ENCODE data around the gene SPDYA.
A peak's percentile ranks its signal among the peaks of the same experiment; 100 is the strongest.
"Not testable (repeated sequence)": the region's sequence is repeated elsewhere in the genome, so short reads cannot be mapped to it uniquely, and the experiment has no call there.

Gene SPDYA

DNA sequence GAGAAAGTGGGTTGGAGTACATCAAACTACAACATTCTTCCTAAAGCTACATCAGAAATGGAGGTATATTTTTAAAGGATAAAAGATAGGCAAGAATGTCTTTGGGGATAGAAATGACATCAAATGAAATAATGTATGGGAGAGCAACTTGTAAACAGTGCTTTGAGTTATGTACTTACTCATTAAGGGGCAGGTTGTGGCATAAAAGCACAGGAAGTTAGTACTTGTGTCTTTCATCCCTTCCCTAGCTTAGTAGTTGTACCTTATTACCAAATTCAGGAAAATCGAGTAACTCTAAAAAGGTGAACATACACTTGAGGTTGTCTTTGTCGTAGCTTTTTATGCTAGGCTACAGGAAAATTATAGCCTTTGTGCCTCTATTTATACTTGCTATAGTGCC lies 30.1 kb upstream of the SPDYA start:
- Histone ChIP-seq H3K27ac (ENCODE audit: low read depth, low read length) (no peak overlapping the region), H3K4me3 (ENCODE audit: low read depth, low read length) (no peak overlapping the region), H3K4me1 (ENCODE audit: control insufficient read depth, insufficient read depth, low read length) (no peaks in the 10 kb centered on the region), H3K9me3 (ENCODE audit: control insufficient read depth, insufficient read depth, low read length) (no peaks in the 10 kb centered on the region), H3K9ac (ENCODE audit: low read depth, low read length) (no peak overlapping the region), H3K36me3 (ENCODE audit: control insufficient read depth, insufficient read depth, low read length) (peaks cover 88% of the 10 kb centered on the region), H3K27me3 (ENCODE audit: control insufficient read depth, insufficient read depth, low read length) (no peaks in the 10 kb centered on the region)

DNA sequence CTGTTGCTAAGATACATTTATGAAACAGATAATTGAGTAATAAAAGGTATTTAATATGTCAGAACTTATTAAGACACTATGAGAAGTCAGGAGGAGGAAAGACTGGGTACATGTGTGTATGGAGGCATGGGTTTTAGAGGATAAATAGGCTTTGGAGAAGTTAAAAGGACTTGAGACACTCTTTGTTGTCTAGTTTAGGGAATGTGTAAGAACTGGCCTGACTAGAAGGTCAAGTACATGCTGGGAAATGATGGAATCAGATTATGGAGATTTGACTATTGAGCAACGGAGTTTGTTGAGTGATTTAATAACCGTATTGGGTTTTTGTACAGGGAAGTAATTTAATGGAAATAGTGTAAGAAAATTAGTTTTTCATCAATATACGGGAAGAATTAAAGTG lies 28.2 kb upstream of the SPDYA start:
- Histone ChIP-seq H3K4me3 (ENCODE audit: low read depth, low read length) (no peak overlapping the region), H3K27me3 (ENCODE audit: control insufficient read depth, insufficient read depth, low read length) (no peaks in the 10 kb centered on the region), H3K9me3 (ENCODE audit: control insufficient read depth, insufficient read depth, low read length) (no peaks in the 10 kb centered on the region), H3K36me3 (ENCODE audit: control insufficient read depth, insufficient read depth, low read length) (peaks cover 93% of the 10 kb centered on the region), H3K4me1 (ENCODE audit: control insufficient read depth, insufficient read depth, low read length) (no peaks in the 10 kb centered on the region), H3K9ac (ENCODE audit: low read depth, low read length) (no peak overlapping the region), H3K27ac (ENCODE audit: low read depth, low read length) (no peak overlapping the region)

DNA sequence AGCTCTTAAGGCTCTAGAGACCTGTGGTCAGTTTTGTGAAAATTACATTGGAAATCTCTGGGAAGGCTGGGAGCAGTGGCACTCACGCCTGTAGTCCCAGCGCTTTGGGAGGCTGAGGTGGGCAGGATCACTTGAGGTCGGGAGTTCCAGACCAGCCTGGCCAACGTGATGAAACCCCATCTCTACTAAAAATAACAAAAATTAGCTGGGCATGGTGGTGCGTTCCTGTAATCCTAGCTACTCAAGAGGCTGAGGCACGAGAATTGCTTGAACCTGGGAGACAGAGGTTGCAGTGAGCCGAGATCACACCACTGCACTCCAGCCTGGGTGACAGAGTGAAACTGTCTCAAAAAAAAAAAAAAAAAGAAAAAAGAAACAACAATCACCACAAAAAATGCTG lies 26.1 kb upstream of the SPDYA start:
- H3K9me3 ChIP-seq (ENCODE audit: control insufficient read depth, insufficient read depth, low read length); H3K4me3 ChIP-seq (ENCODE audit: low read depth, low read length); H3K27ac ChIP-seq (ENCODE audit: low read depth, low read length); H3K9ac ChIP-seq (ENCODE audit: low read depth, low read length); H3K27me3 ChIP-seq (ENCODE audit: control insufficient read depth, insufficient read depth, low read length); H3K4me1 ChIP-seq (ENCODE audit: control insufficient read depth, insufficient read depth, low read length): not testable (repeated sequence)
- peaks cover 91% of the 10 kb centered on the region for H3K36me3 ChIP-seq (ENCODE audit: control insufficient read depth, insufficient read depth, low read length)

DNA sequence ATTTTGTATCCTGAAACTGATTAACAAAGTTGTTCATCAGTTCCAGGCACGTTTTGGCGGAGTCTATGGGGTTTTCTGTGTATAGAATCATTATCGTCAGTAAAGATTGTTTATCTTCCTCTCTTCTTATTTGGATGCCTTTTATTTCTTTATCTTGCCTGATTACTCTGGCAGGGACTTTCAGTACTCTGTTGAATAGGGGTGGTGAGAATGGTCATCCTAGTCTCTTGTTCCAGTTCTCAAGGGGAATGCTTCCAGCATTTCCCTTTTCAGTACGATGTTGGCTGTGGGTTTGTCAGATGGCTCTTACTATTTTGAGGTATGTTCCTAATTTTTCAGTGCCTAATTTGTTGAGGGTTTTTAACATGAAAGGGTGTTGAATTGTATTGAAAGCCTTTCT lies 14.0 kb upstream of the SPDYA start:
- Histone ChIP-seq H3K4me1 (ENCODE audit: control insufficient read depth, insufficient read depth, low read length) (no peaks in the 10 kb centered on the region), H3K9ac (ENCODE audit: low read depth, low read length) (no peak overlapping the region), H3K4me3 (ENCODE audit: low read depth, low read length) (no peak overlapping the region), H3K27me3 (ENCODE audit: control insufficient read depth, insufficient read depth, low read length) (no peaks in the 10 kb centered on the region), H3K9me3 (ENCODE audit: control insufficient read depth, insufficient read depth, low read length) (no peaks in the 10 kb centered on the region), H3K27ac (ENCODE audit: low read depth, low read length) (no peak overlapping the region), H3K36me3 (ENCODE audit: control insufficient read depth, insufficient read depth, low read length) (peaks cover 74% of the 10 kb centered on the region)

DNA sequence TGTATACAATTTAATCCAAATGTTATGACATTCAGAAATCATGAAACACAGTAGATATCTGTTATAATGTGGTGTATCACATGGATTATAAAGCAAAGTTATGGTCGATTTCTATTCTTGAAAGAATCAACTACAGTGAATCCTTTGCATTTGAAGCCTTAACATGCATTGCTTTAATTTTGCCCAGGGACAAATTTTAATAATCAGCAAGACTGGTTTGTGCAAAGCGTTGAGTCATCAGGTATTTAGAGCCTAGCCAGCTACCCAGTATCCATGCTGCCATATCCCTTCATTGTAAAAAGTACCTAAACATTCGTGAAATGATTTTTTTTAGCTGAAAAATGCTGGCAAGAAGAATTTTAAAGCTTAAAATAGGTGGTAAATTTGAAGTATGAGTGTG lies 8.9 kb upstream of the SPDYA start:
- Histone ChIP-seq H3K4me1 (ENCODE audit: control insufficient read depth, insufficient read depth, low read length) (no peaks in the 10 kb centered on the region), H3K27ac (ENCODE audit: low read depth, low read length) (no peak overlapping the region), H3K27me3 (ENCODE audit: control insufficient read depth, insufficient read depth, low read length) (no peaks in the 10 kb centered on the region), H3K9ac (ENCODE audit: low read depth, low read length) (no peak overlapping the region), H3K36me3 (ENCODE audit: control insufficient read depth, insufficient read depth, low read length) (peaks cover 60% of the 10 kb centered on the region), H3K9me3 (ENCODE audit: control insufficient read depth, insufficient read depth, low read length) (no peaks in the 10 kb centered on the region), H3K4me3 (ENCODE audit: low read depth, low read length) (no peak overlapping the region)

DNA sequence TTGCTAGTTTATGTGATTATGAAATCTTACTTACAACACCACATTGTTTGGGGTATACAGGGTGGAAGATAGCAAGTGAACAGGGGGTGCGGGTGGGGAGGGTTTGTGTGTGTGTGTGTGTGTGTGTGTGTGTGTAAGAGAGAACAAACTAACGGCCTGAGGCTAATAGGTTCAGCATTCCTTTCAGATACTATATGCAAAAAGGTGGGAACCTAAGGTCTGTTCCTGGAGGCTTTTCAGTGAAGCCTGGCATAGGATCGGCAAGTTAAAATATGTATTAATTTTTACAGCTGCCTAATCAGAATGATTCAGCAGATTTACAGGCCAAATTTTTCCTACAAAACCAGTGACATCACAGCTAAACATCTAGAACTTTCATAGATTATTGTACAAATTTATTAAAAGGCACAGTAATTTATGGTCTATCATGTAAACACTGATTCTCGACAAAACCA lies 7.6 kb upstream of the SPDYA start:
- Histone ChIP-seq H3K4me1 (ENCODE audit: control insufficient read depth, insufficient read depth, low read length) (no peaks in the 10 kb centered on the region), H3K9ac (ENCODE audit: low read depth, low read length) (no peak overlapping the region), H3K27ac (ENCODE audit: low read depth, low read length) (no peak overlapping the region), H3K36me3 (ENCODE audit: control insufficient read depth, insufficient read depth, low read length) (peaks cover 52% of the 10 kb centered on the region), H3K9me3 (ENCODE audit: control insufficient read depth, insufficient read depth, low read length) (no peaks in the 10 kb centered on the region), H3K4me3 (ENCODE audit: low read depth, low read length) (no peak overlapping the region), H3K27me3 (ENCODE audit: control insufficient read depth, insufficient read depth, low read length) (no peaks in the 10 kb centered on the region)

DNA sequence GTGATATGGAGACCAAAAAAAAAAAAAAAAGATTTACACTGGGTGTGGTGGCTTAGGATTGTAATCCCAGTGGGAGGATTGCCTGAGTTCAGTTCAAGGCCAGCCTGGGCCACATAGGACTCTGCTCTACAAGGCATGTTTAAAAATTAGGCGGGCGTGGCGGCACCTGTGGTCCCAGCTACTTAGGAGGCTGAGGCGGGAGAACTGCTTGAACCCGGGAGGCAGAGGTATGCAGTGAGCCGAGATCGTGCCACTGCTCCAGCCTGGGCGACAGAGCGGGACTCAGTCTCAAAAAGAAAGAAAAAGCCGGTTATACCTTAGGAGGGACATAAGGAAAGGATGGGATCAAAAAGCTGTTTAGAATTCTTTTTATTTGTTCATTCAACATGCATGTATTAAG lies 707 bp upstream of the SPDYA start:
- no peak overlapping the region for H3K9ac ChIP-seq (ENCODE audit: low read depth, low read length)
- no peaks in the 10 kb centered on the region for H3K9me3 ChIP-seq (ENCODE audit: control insufficient read depth, insufficient read depth, low read length)
- no peaks in the 10 kb centered on the region for H3K4me1 ChIP-seq (ENCODE audit: control insufficient read depth, insufficient read depth, low read length)
- no peaks in the 10 kb centered on the region for H3K36me3 ChIP-seq (ENCODE audit: control insufficient read depth, insufficient read depth, low read length)
- peak overlapping the region; percentile 49 for H3K4me3 ChIP-seq (ENCODE audit: low read depth, low read length)
- H3K27ac ChIP-seq (ENCODE audit: low read depth, low read length) = no peak overlapping the region
- H3K27me3 ChIP-seq (ENCODE audit: control insufficient read depth, insufficient read depth, low read length) = peaks cover 27% of the 10 kb centered on the region

DNA sequence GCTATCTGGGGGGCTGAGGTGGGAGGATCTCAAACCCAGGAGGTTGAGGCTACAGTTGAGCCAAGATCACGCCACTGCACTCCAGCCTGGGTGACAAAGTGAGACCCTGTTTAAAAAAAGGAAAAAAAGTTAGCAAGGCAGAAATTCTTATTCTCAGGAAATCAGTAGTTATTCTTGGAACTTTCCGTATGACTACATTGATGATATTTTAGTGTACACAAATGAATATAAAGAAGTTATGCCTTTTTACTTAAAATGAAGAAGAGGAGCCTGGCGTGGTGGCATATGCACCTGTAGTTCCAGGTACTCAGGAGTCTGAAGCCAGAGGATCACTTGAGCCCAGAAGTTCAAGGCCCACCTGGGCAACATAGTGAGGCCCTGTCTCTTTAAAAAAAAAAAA lies 7.4 kb downstream of the SPDYA start:
- Histone ChIP-seq H3K4me3 (ENCODE audit: low read depth, low read length) (no peak overlapping the region), H3K27ac (ENCODE audit: low read depth, low read length) (no peak overlapping the region), H3K4me1 (ENCODE audit: control insufficient read depth, insufficient read depth, low read length) (no peaks in the 10 kb centered on the region), H3K9me3 (ENCODE audit: control insufficient read depth, insufficient read depth, low read length) (no peaks in the 10 kb centered on the region), H3K36me3 (ENCODE audit: control insufficient read depth, insufficient read depth, low read length) (no peaks in the 10 kb centered on the region), H3K9ac (ENCODE audit: low read depth, low read length) (no peak overlapping the region), H3K27me3 (ENCODE audit: control insufficient read depth, insufficient read depth, low read length) (no peaks in the 10 kb centered on the region)

DNA sequence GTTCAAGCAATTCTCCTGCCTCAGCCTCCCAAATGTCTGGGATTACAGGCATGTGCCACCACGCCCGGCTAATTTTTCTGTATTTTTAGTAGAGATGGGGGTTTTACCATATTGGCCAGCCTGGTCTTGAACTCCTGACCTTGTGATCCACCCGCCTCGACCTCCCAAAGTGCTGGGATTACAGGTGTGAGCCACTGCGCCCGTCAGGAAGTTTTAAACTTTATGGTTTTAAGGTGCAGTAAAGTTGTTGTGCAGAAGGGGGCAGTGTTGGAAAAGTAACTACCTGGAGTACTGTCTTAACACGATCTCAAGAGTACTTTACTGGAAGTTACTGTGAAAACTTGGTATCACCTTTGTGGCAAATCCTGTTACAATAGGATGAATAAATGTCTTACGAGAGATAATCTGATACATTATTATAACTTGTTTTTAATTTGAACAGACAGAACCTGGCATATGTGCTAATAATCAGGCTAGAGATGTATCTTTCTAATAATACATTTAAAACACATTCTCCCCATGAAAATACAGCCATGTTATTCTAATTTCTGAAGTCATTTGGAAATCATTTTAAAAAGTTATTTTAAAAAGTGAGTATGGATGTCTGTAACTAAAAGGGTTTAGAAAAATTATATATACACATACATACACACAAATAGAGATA lies 10.8 kb downstream of the SPDYA start:
- Histone ChIP-seq H3K4me1 (ENCODE audit: control insufficient read depth, insufficient read depth, low read length) (no peaks in the 10 kb centered on the region), H3K27ac (ENCODE audit: low read depth, low read length) (no peak overlapping the region)

DNA sequence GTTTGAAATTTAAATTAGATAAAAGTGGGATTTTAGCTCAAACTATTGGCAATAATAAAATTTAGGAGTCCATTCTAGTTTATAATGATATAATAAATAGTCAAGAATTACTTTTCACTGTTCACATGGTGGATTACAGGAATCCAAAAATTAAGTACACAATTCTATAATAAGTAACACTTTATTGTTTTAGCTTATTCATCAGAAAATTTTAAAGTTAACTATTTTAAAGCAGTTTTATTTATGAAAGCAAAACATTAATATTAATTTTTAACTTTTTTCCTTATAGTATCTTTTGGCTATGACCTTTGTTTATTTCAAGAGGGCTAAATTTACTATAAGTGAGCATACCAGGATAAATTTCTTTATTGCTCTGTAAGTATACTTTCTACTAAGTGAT lies 11.4 kb downstream of the SPDYA start:
- H3K4me3 ChIP-seq (ENCODE audit: low read depth, low read length) = no peak overlapping the region
- H3K36me3 ChIP-seq (ENCODE audit: control insufficient read depth, insufficient read depth, low read length) = no peaks in the 10 kb centered on the region
- no peaks in the 10 kb centered on the region for H3K27me3 ChIP-seq (ENCODE audit: control insufficient read depth, insufficient read depth, low read length)
- no peak overlapping the region for H3K27ac ChIP-seq (ENCODE audit: low read depth, low read length)
- H3K9ac ChIP-seq (ENCODE audit: low read depth, low read length) = no peak overlapping the region
- no peaks in the 10 kb centered on the region for H3K4me1 ChIP-seq (ENCODE audit: control insufficient read depth, insufficient read depth, low read length)
- no peaks in the 10 kb centered on the region for H3K9me3 ChIP-seq (ENCODE audit: control insufficient read depth, insufficient read depth, low read length)

More for the DNA sequence above, 10.8 kb downstream of the SPDYA start:
- H3K9me3 ChIP-seq (ENCODE audit: control insufficient read depth, insufficient read depth, low read length) = no peaks in the 10 kb centered on the region
- H3K36me3 ChIP-seq (ENCODE audit: control insufficient read depth, insufficient read depth, low read length) = no peaks in the 10 kb centered on the region
- no peaks in the 10 kb centered on the region for H3K27me3 ChIP-seq (ENCODE audit: control insufficient read depth, insufficient read depth, low read length)
- no peak overlapping the region for H3K9ac ChIP-seq (ENCODE audit: low read depth, low read length)
- H3K4me3 ChIP-seq (ENCODE audit: low read depth, low read length) = no peak overlapping the region

DNA sequence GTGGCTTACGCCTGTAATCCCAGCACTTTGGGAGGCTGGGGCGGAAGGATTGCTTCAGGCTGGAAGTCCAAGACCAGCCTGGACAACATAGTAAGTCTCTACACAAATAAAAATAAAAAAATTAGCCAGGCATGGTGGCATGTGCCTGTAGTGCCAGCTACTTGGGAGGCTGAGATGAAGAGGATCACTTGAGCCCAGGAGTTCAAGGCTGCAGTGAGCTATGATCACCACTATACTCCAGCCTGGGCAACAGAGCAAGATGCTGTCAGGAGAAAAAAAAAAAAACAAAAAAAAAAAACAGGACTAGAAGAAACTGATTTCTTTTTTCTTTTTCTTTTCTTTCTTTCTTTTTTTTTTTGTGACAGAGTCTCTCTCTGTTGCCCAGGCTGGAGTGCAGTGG lies 13.6 kb downstream of the SPDYA start:
- Histone ChIP-seq H3K36me3 (ENCODE audit: control insufficient read depth, insufficient read depth, low read length) (no peaks in the 10 kb centered on the region), H3K27ac (ENCODE audit: low read depth, low read length) (no peak overlapping the region)

DNA sequence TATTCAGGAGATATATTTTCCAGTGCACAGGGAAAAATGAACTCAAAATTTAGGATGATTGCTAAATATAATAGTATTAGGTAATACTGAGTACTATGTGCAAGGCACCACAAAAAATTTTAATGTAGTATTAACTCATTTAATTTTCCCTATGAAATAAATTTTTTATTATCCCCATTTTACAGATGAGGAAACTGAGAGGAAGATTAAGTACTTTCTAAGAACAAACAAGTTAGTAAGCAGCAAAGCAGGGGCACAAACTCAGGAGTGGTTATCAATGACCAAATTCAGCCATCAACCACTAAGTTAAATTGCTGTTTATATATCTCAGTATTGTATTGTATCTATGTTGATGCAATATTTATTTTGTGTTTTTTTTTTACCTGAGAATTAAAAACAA lies 14.2 kb downstream of the SPDYA start:
- no peak overlapping the region for H3K4me3 ChIP-seq (ENCODE audit: low read depth, low read length)
- no peaks in the 10 kb centered on the region for H3K36me3 ChIP-seq (ENCODE audit: control insufficient read depth, insufficient read depth, low read length)
- H3K9ac ChIP-seq (ENCODE audit: low read depth, low read length) = no peak overlapping the region
- no peak overlapping the region for H3K27ac ChIP-seq (ENCODE audit: low read depth, low read length)
- no peaks in the 10 kb centered on the region for H3K9me3 ChIP-seq (ENCODE audit: control insufficient read depth, insufficient read depth, low read length)
- no peaks in the 10 kb centered on the region for H3K4me1 ChIP-seq (ENCODE audit: control insufficient read depth, insufficient read depth, low read length)
- no peaks in the 10 kb centered on the region for H3K27me3 ChIP-seq (ENCODE audit: control insufficient read depth, insufficient read depth, low read length)

More for the DNA sequence above, 13.6 kb downstream of the SPDYA start:
- Histone ChIP-seq H3K4me3 (ENCODE audit: low read depth, low read length) (no peak overlapping the region), H3K4me1 (ENCODE audit: control insufficient read depth, insufficient read depth, low read length) (no peaks in the 10 kb centered on the region), H3K9ac (ENCODE audit: low read depth, low read length) (no peak overlapping the region), H3K9me3 (ENCODE audit: control insufficient read depth, insufficient read depth, low read length) (no peaks in the 10 kb centered on the region), H3K27me3 (ENCODE audit: control insufficient read depth, insufficient read depth, low read length) (no peaks in the 10 kb centered on the region)

All from HUES48 (cell line).